Smooth muscle cell of the brain vasculature (primary cell): ENCODE results near the gene PUM2.
"Not testable (repeated sequence)": the region's sequence is repeated elsewhere in the genome, so short reads cannot be mapped to it uniquely, and the experiment has no call there.

Experiments
- DNase-seq: peaks from one replicate; pipeline ENCODE4 v3.0.0-alpha.2; 2012; ENCODE audit warnings: low read depth, low spot score

PUM2 gene

DNA sequence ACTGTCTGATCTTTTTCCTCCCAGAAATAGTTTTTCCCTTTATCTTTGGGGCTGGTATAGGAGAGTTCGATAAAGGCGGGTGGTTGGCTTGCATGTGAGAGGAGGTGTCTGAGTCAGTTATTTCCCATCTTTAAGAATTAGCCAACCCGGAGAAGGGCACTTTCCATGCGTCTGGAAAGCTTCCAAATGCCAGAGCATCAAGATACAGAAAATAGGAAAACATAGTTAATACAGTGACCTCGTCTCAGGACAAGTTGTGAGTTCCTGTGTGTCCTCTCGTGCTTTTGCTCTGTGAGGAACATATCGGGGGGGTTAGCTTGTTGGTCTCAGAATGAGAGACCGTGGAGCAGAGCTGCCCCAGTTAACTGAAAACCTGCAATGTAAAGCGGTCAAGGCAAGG is 18.7 kb upstream of the PUM2 start:
- no peak for DNase-seq

DNA sequence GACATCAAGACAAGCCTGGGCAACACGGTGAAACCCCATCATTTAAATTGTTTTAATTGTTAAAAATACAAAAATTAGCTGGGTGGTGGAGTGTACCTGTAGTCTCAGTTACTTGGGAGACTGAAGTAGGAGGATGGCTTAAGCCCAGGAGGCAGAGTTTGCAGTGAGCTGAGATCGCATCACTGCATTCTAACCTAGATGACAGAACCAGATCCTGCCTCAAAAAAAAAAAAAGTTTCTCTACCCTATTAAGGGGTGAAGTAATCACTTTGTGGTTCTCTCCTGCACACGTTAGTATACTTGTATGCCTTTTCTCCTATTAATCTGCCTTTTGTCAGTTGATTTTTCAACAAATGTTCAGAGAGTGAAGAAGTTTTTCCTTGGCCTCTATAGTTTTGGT is 18.1 kb upstream of the PUM2 start:
- DNase-seq = no peak

DNA sequence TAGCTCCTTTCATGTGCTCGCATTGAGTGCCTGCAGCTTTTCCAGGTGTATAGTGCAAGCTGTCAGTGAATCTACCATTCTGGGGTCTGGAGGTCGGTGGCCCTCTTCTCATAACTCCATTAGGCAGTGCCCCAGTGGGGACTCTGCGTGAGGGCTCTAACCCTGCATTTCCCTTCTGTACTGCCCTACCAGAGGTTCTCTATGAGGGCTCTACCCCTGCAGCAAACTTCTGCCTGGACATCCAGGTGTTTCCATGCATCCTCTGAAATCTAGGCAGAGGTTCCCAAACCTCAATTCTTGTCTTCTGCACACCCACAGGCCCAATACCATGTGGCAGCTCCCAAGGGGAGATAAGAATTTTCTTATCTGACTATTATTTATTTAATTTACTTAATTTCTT is 17.3 kb upstream of the PUM2 start:
- not testable (repeated sequence) for DNase-seq

DNA sequence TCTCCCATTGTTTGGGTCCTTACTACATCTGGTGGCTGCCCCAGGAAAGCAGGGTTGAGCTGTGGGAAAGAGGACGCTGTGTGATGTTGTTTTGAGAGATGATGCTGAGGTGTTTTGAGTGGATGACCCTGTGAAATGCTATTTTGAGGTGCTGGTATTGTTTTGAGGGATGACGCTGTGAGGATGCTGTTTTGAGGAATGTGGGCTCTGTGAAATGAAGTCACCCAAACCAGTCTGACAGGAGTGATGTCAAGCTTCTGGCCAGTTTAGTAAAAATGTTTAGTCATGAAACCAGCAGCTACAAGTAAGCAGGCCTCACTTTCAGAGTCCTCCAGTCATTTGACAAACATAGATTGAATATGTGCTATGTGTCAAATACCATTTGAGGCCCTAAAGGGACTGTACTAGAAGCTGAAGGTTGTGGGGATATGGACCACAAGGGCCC is 16.1 kb upstream of the PUM2 start:
- no peak for DNase-seq

DNA sequence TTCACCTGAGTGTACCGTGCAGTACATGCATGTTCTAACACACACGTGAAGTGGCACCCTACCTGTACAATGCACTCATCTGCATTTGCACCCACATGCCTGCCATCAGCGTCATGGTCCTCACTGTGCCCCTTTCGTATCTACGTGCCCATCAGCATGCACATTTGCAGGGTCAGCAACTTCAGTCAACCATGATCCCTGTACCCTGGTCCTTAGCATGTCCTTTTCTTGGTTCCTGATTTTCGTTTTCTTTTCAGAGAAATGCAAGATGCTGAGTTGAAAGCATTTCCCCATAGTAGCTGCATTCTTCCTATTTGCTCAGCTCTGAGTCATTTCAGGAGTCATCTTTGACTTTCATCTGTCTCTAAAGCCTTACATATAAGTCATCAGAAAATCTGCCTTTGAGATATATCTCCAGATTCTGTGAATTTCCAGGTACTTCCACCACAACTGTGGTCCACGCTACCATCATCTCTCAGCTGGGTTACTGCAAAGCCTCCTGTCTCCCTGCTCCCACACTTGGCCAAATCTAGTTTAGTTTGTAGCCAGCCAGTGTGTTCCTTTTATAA is 14.7 kb upstream of the PUM2 start:
- DNase-seq = no peak

DNA sequence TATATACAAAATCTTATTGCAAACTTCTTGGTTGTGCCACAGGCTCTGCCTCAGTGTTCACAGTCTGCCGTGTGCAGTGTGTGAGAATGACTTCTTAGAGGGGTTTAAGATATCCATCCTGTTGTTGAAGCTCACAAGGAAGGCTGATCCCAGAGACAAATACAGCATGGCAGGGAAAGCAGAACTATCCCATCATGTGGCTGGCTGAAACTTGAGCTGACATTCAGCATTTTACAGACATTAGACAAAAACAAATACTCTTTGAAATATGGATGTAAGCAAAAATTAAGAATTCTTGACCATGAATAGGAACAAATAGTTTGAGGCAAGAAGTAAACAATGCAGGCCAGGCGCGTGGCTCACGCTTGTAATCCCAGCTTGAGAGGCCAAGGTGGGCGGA is 12.9 kb upstream of the PUM2 start:
- no peak for DNase-seq

DNA sequence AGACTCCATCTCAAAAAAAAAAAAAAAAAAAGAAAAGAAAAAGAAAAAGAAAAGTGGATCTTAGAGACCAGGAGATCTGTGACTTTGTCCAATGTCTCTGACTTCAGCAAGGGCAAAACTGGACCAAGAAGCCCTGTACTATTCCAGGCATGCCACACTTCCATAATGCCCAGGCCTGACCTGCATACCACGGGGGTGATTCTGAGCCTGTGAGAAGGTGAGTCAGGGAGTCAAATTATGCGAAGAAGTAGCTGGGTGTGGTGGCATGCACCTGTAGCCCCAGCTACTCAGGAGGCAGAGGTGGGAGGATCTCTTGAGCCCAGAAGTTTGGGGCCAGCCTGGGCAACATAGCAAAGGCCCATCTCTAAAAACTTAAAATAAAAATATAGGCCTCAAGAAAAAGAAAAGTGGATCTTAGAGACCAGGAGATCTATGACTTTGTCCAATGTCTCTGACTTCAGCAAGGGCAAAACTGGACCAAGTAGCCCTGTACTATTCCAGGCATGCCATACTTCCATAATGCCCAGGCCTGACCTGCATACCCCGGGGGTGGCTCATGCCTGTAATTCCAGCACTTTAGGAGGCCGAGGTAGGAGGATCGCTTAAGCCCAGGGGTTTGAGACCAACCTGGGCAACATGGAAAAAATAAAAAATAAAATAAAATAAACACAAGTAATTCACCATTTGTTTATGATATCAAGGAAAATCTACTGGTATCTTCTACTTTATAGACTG is 12.2 kb upstream of the PUM2 start:
- no peak for DNase-seq

DNA sequence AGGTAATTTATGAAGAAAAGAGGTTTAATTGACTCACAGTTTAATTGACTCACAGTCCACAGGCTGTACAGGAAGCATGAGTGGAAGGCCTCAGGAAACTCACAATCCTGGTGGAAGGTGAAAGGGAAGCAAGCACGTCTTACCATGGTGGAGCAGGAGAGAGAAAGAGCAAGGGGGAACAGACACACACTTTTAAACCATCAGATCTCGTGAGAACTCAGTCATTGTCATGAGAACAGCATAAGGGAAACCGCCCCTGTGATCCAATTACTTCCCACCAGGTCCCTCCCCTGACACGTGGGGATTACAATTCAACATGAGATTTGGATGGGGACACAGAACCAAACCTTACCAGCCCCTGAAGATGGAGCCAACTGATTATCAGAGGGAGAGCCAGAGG is 11.2 kb upstream of the PUM2 start:
- no peak for DNase-seq

- no peak for DNase-seq
These were observed 8.5 kb upstream of the PUM2 start for GRCh38 chr2:20359096-20359495.

DNA sequence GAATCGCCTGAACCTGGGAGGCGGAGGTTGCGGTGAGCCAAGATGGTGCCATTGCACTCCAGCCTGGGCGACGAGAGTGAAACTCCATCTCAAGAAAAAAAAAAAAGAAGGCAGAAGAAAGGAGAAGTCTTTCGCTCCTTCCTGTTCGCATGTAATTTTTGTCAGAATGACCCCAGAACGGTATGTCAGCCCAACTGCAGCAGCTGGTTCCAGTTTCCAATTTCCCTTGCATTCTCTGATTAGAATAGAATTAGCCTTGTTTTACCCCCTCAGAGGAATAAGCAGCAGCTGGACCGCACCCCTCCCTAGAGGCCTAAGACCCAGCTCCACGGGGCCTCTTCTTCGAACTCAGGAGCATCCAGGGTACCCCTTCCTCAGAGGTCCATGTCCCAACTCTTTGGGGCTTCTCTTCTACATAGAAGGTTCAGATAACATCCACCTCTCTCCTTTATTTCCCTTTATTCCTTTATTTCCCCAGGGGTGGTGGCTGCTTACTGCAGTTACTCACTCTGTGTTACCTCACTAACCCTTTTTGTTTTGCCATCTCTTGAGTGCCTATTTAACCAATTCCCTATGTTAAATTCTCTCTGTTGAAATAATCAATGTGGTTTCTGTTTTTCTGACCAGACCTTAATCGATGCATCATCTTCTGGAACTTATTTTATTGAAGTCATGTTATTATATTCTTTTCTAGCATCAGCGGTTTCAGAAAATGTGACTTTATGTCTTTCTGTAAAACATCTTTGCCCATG is 7.2 kb upstream of the PUM2 start:
- DNase-seq = no peak

DNA sequence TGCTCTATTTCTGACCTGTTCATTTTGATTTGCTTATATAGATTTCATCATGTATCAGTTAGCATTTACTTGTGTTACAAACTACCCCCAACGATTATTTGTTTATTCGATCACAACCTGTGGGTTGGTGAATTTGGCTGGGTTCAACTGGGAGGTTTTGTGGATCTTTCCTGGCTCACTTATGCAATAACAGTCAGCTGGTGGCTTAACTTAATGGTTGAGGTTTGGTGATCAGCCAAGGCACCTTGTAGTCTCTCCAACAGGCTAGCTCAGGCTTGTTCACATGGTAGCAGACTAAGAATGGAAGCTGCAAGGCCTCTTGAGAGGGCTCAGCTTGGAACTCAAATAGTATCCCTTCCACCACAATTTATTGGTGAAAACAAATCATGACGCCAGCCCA is 5.4 kb upstream of the PUM2 start:
- DNase-seq = peak; percentile 39

GRCh38 chr2:20355131-20355530 is 4.5 kb upstream of the PUM2 start:
- DNase-seq = peak; percentile 61

- DNase-seq = no peak
These were observed 2.8 kb upstream of the PUM2 start for GRCh38 chr2:20353241-20353992.

DNA sequence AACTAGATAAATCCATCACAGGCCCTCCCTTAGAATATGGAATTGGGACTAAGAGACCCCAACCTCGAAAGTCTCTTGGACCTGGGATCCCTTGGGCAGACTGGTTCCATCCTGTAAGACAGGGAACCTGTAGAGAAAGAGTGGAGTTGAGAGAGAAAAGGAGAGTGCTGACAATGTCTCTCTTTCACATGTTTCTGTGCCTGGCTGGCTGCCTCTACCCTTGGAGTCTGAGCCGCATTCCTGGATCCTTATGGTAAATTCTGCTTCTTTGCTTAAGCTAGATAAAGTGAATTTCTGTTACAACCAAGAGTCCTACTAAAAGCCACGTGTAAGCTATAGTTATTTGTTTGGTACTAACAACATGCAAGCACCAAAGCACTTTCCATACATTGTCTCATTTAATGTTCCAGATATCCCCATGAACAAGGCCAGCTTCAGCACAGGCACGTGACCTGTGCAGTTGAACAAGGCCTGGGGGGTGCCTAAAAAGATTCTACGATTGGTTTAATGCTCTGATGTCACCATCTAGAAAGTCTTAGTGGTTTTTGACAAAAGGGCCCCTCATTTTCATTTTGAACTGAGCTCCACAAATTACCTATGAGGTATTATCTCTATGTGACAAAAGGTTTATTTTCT is 2.1 kb upstream of the PUM2 start:
- no peak for DNase-seq

- no peak for DNase-seq
These were observed 1.6 kb upstream of the PUM2 start for GRCh38 chr2:20352230-20352578.

DNA sequence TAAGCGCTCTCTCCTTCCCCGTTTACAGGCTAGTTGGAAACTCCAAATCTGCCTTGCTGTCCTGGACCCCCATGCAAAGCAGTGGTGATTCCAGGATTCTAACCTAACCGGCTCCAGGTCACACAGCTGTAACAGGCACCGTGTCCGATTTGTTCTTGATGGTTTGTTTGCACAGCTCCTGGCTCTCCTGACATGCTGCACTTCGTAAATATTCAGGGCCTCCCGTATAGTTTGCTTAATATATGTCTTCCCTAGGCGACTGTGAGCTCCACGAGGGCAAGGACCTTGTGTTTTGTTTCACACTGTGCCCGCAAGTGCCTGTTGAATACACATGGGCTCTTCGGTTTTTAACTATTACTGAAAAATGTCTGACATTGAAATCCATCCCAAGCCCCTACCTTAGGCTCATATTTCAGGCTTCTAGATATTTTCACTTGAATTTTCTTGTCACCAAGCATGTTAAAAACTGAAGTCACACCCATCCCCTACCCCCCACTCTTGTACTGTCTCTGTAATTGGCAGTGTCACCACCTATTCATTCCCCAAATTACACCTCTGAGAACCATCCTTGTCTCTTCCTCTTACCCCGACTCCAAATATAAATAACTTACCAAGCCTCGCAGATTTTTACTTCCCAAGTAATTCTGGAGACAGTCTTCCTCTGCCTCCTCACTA is 1.0 kb upstream of the PUM2 start:
- no peak for DNase-seq

DNA sequence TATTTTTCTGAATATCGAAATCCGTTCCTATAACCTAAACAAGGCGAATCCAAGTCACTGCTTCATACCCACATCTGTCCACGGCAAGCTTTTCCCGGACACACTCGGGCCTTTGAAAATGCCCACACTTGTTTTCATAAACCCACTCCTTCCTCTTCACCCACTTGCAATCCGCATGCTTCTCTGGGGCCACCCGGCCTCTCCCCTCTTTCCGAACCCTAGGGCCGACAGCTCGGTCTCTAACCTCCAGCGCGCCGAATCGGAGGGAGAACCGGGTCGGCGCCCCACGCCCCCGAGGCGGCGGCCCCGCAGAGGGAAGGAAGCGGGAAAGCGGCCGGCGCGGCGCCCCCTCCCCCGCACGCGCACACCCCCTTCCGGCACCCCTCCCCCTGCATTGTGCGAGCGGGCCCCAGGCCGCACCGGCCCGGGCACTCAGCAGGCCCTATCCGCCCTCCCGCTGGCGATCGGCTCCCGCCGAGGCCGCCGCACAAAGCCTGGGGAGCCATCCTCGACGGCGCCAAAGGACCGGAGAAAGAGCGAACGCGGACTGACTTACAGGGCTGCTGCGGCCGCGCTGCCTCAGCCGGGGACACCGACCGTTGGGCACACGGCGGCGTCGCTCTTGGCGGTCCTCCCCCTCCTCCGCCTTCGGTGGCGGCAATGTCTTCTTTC is 467 bp downstream of the PUM2 start:
- DNase-seq = no peak

GRCh38 chr2:20349513-20349921 is 1.1 kb downstream of the PUM2 start:
- DNase-seq = no peak

DNA sequence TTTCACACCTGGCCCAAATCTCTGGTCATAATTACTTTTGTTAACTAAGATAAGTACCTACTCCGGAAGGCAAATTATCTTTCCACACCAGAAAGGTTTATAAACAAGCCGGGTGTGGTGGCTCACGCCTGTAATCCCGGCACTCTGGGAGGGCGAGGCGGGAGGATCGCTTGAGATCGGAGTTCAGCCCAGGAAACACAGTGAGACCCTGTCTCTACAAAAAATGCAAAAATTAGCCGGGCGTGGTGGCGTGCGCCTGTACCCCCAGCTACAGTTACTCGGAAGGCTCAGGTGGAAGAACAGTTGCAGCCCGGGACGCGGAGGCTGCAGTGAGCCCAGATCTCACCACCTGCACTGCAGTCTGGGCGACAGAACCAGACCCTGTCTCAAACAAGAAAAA is 2.1 kb downstream of the PUM2 start:
- no peak for DNase-seq

DNA sequence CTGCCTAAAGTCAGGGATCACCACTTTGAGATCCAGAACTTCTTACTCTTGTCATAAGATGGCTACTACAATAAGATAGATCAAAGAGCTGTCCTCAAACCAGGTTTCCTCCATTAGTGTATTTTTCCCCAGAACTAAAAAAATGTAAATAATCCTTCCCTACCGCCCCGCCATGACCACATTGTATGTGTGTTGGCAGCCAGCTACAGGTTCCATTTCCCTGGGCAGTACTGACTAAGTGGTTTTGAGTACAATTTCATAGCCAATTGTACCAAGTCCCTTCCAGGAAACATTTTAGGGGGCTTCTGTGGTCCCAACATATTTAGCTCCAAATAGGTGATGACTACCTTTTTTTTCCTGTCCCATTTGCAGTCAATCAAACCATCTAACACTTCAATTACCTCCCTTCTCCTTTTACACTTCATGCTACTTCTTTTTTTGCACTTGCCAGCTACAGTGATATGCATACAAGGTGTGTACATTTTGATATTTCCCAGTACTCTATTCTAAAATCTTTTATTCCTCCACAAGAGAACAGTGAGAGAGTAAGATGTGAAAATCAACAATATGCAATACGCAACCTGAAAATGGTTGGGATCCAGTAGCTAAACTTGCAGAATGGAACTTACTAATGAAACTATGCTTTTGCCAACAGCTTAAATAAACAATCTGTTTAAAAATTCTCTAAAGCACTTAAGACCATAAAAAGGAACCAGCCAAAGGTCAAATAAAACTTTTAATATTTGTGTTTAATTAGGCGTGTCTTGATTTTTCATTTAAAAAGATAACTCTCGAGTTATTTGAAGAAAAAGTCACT is 3.9 kb downstream of the PUM2 start:
- no peak for DNase-seq
